AG04450 (cell line): ENCODE measurements around the gene NR5A2. TPM values are rescaled to one million over a fixed set of nuclear protein-coding genes. Genes with fewer than 3 reads are reported as not detected.

Experiments used
- CTCF ChIA-PET: fragments of 300-600, 350-600 bp; formaldehyde crosslinking; extraction: SDS; loops from one replicate; lab custom pipeline; 2022; ENCODE audit warnings: antibody characterized with exemption, inconsistent platforms; lab: Charles Lee
- POLR2A ChIA-PET: fragments of 350-600 bp; formaldehyde crosslinking; extraction: SDS; loops from one replicate; lab custom pipeline; 2021; ENCODE audit warnings: antibody characterized with exemption, inconsistent platforms; lab: Yijun Ruan, JAX
- DNase-seq: peaks from one replicate; pipeline ENCODE4 v3.0.0-alpha.2; 2011; ENCODE audit warnings: low read depth, low spot score
- H3K27ac ChIP-seq: one replicate; pipeline ENCODE4 v1.5.1; 2012; ENCODE audit warnings: low read depth, low read length, control low read depth
- H3K27me3 ChIP-seq: one replicate; pipeline ENCODE4 v1.6.0; 2012; ENCODE audit warnings: low read length; ENCODE audit not compliant: control insufficient read depth, insufficient read depth
- H3K4me3 ChIP-seq: 2 replicates; pipeline ENCODE4 v1.5.1; 2011; ENCODE audit warnings: mild to moderate bottlenecking, low read depth, low read length, control low read depth
- H3K9me3 ChIP-seq: 2 replicates; pipeline ENCODE4 v1.5.1; 2012; ENCODE audit warnings: low read length; ENCODE audit not compliant: control insufficient read depth, insufficient read depth
- polyA plus RNA-seq: library from polyadenylated mRNA; depleted of rRNA; stranded (reverse); fragments of >200 nt; gene quantifications from 2 replicates; pipeline ENCODE4 v1.2.3, GENCODE V29; 2011
- TF ChIP-seq, protein P1 (sequence below): IDR thresholded peaks from 2 replicates; pipeline ENCODE4 v1.5.1; 2011; ENCODE audit warnings: low read depth, low read length, control low read depth, inconsistent platforms

Gene NR5A2
- polyA plus RNA-seq, 1 experiment = 0.02 TPM

- ChIA-PET CTCF (no interaction called here), POLR2A (no interaction called here)
- DNase-seq = no peak
- no peak overlapping the region for H3K27ac ChIP-seq
- TF ChIP-seq, protein P1, sequence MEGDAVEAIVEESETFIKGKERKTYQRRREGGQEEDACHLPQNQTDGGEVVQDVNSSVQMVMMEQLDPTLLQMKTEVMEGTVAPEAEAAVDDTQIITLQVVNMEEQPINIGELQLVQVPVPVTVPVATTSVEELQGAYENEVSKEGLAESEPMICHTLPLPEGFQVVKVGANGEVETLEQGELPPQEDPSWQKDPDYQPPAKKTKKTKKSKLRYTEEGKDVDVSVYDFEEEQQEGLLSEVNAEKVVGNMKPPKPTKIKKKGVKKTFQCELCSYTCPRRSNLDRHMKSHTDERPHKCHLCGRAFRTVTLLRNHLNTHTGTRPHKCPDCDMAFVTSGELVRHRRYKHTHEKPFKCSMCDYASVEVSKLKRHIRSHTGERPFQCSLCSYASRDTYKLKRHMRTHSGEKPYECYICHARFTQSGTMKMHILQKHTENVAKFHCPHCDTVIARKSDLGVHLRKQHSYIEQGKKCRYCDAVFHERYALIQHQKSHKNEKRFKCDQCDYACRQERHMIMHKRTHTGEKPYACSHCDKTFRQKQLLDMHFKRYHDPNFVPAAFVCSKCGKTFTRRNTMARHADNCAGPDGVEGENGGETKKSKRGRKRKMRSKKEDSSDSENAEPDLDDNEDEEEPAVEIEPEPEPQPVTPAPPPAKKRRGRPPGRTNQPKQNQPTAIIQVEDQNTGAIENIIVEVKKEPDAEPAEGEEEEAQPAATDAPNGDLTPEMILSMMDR = no peak
- H3K27me3 ChIP-seq = peaks cover 66% of the 10 kb centered on the region
- peaks cover 8% of the 10 kb centered on the region; the same call in 1 of the 2 replicates for H3K9me3 ChIP-seq
- H3K4me3 ChIP-seq = no peak overlapping the region
Measured at GRCh38 chr1:200043336-200043668, 15.8 kb downstream of the NR5A2 start.

GRCh38 chr1:200046115-200046514 lies 18.6 kb downstream of the NR5A2 start:
- H3K27me3 ChIP-seq = peaks cover 39% of the 10 kb centered on the region

GRCh38 chr1:200048244-200048643 lies 20.7 kb downstream of the NR5A2 start:
- CTCF ChIA-PET = interaction anchor here (1.1 kb wide), 1 partner anchor 462 kb away, joined by 3 read pairs; no protein-coding TSS in a partner anchor
- POLR2A ChIA-PET = interaction anchor here (0.6 kb wide), 1 partner anchor 66 kb away, joined by 6 read pairs; no protein-coding TSS in a partner anchor
- Histone ChIP-seq H3K27me3 (peaks cover 18% of the 10 kb centered on the region), H3K27ac (no peak overlapping the region), H3K4me3 (no peak overlapping the region), H3K9me3 (no peaks in the 10 kb centered on the region)
- TF ChIP-seq, protein P1 = no peak
- DNase-seq = no peak

More at GRCh38 chr1:200046115-200046514, 18.6 kb downstream of the NR5A2 start:
- ChIA-PET CTCF (no interaction called here), POLR2A (no interaction called here)
- H3K27ac ChIP-seq = no peak overlapping the region
- peaks cover 3% of the 10 kb centered on the region; the same call in 1 of the 2 replicates for H3K9me3 ChIP-seq
- DNase-seq = no peak
- TF ChIP-seq, protein P1 = no peak
- no peak overlapping the region for H3K4me3 ChIP-seq

DNA sequence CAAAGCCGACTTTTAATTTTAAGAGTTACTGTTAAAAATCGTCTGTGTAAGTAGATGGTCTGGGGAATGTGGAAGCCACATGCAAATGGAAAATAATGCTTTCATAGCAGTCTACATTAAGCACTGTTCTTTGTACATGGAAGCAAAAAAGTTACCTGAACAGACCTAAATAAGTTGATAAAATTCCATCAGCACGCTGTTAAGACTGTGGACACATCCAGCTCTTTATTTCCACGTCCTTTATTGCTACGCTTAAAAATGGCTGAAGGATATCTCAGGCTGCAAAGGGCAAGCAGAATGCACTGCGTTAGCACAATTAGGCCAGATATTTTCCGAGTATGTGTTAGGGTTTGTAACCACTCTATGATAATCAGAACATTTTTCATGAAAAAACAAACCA lies 22.3 kb downstream of the NR5A2 start:
- Histone ChIP-seq H3K27ac (no peak overlapping the region), H3K4me3 (no peak overlapping the region), H3K9me3 (no peaks in the 10 kb centered on the region), H3K27me3 (peaks cover 11% of the 10 kb centered on the region)
- TF ChIP-seq, protein P1 = no peak
- DNase-seq = no peak
- POLR2A ChIA-PET = no interaction called here
- CTCF ChIA-PET = no interaction called here

GRCh38 chr1:200051620-200052019 lies 24.1 kb downstream of the NR5A2 start:
- Histone ChIP-seq H3K27ac (no peak overlapping the region), H3K4me3 (no peak overlapping the region), H3K27me3 (peaks cover 3% of the 10 kb centered on the region), H3K9me3 (no peaks in the 10 kb centered on the region)
- DNase-seq = no peak
- TF ChIP-seq, protein P1 = no peak
- CTCF ChIA-PET = no interaction called here
- POLR2A ChIA-PET = no interaction called here
